Pancreas (tissue), 10 donors: ENCODE results near the gene MFSD6L. TPM values are rescaled to one million over a fixed set of nuclear protein-coding genes. Genes with fewer than 3 reads are reported as not detected.

ENCODE experiments used
- ATAC-seq, 4 donors: fragments of 200-7000 bp; cut with Tn5 transposase; one replicate each; pipeline versions ENCODE4 v1.8.0 to v1.9.1; 2020; ENCODE audit warnings: mild to moderate bottlenecking in 4 of 4, moderate library complexity in 4 of 4
- DNase-seq, 6 donors: peaks; one replicate each; pipeline ENCODE4 v3.0.0-alpha.2; 2020
- FAIRE-seq: peaks from 2 replicates; lab custom pipeline; 2012; peaks lifted over from hg19 to GRCh38; lab: Jason Lieb, UNC
- H3K27ac ChIP-seq, 4 donors: fragments of 200-600 bp; sonication (generic); 1 replicate in 3 of 4; 2 replicates in 1 of 4; pipeline versions ENCODE4 v1.5.0 to v1.8.0; 2020
- H3K27me3 ChIP-seq, 4 donors: fragments of 200-600 bp; one replicate each; pipeline ENCODE4 v1.8.0; 2021
- H3K36me3 ChIP-seq, 3 donors: fragments of 200-600 bp; sonication (generic) in 1 of 3; one replicate each; pipeline versions ENCODE4 v1.5.0 to v1.8.0; 2020 to 2021
- H3K4me1 ChIP-seq, 3 donors: fragments of 200-600 bp; one replicate each; pipeline ENCODE4 v1.8.0; 2021
- H3K4me3 ChIP-seq, 4 donors: fragments of 200-600 bp; sonication (generic) in 2 of 4; one replicate each; pipeline versions ENCODE4 v1.5.0 to v1.8.0; 2020 to 2021
- H3K9me3 ChIP-seq, 4 donors: fragments of 200-600 bp; one replicate each; pipeline ENCODE4 v1.8.0; 2021
- WGBS, 2 donors: extraction: QIAGEN DNeasy Blood & Tissue Kit; methylation state at CpG; one replicate each; pipeline ENCODE4 v1.1.7; 2013; 5-methylcytosine and 5-hydroxymethylcytosine counted together
- intact Hi-C, 3 donors: fragments of 100-400 bp; cut with DNase I; formaldehyde crosslinking; loops; one replicate each; pipeline versions ENCODE4 v1.11.1 to v1.14.2; 2022
- polyA plus RNA-seq, 2 donors: library from polyadenylated mRNA; stranded (reverse); fragments of 200-250 nt; gene quantifications; one replicate each; pipeline ENCODE4 v1.2.3, GENCODE V29; 2013
- total RNA-seq, 6 donors: library from RNA; stranded (reverse); fragmentation: NEBNext Ultra II Directional in 4 of 6; extraction: Animal tissue kit (Norgen Biotek cat#: 25700) in 4 of 6; gene quantifications; one replicate each; pipeline versions ENCODE4 v1.2.1 to v1.2.4, GENCODE V29; 2021 to 2023
- TF ChIP-seq, protein P1 (sequence below), 4 donors: fragments of 200-600 bp; sonication (generic) in 3 of 4; IDR thresholded peaks; one replicate each; pipeline versions ENCODE4 v1.5.0 to v1.8.0; 2021; ENCODE audit warnings: antibody characterized with exemption in 4 of 4
- donor health status: healthy with polysubstance abuse.
- donor health status: DM: no; HTN: no; CAD: no; lungs with moderate emphysema.
- donor health status: DM: no; HTN: no; CAD: no.
- donor health status: control.
- donor health status: control.
- donor health status: Bipolar disorder and iron deficiency.
- donor health status: DM: yes; HTN: yes; CAD: no.
- donor health status: DM: no; HTN: no; CAD: no.
- donor health status: DM: no; HTN: no; CAD: no.
- donor health status: DM: yes; HTN: yes; CAD: no.

Gene MFSD6L
- total and polyA plus RNA-seq, 8 donors, result 3.3 to 7.7 (median 4.7) TPM

DNA sequence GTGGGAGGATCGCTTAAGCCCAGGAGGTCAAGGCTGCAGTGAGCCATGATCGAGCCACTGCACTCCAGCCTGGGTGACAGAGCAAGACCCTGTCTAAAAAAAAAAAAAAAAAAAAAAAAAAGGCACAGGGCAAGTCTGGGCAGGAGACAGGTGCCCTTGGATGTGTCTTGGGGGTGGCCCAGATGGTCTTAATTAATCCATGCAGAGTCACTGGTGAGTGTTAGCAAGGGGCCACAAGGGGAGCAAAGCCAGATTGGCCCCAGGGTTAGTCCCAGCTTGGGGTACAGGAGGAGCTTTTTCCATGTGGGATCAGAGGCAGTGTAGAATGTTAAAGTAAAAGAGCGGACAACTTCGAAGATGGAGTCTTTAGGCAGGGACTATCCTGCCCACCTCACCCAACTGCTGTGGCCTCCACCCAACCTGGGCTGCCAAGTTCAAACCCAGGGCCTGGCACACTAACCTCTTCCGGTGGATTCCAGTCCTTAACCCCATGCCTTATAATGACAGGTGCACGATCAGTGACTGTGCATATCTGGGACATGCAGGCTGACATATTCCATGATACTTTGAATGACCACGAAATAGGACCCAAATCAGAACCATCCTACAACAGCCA, 32.2 kb upstream of the MFSD6L start:
- H3K36me3 ChIP-seq, result no peaks in the 10 kb centered on the region
- H3K4me3 ChIP-seq, result no peak overlapping the region
- DNase-seq (no peak), ATAC-seq (no peak), FAIRE-seq (no peak)
- no peaks in the 10 kb centered on the region for H3K27me3 ChIP-seq
- no peaks in the 10 kb centered on the region for H3K9me3 ChIP-seq
- intact Hi-C loops, result no loop called here
- H3K27ac ChIP-seq, result no peak overlapping the region
- 69 to 78% methylated on average over 7 of the region's 7 CpGs for WGBS, 2 donors
- H3K4me1 ChIP-seq, result no peaks in the 10 kb centered on the region
- TF ChIP-seq, protein P1, sequence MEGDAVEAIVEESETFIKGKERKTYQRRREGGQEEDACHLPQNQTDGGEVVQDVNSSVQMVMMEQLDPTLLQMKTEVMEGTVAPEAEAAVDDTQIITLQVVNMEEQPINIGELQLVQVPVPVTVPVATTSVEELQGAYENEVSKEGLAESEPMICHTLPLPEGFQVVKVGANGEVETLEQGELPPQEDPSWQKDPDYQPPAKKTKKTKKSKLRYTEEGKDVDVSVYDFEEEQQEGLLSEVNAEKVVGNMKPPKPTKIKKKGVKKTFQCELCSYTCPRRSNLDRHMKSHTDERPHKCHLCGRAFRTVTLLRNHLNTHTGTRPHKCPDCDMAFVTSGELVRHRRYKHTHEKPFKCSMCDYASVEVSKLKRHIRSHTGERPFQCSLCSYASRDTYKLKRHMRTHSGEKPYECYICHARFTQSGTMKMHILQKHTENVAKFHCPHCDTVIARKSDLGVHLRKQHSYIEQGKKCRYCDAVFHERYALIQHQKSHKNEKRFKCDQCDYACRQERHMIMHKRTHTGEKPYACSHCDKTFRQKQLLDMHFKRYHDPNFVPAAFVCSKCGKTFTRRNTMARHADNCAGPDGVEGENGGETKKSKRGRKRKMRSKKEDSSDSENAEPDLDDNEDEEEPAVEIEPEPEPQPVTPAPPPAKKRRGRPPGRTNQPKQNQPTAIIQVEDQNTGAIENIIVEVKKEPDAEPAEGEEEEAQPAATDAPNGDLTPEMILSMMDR (IDR thresholded peaks at IDR 0.05), result no peak

GRCh38 chr17:8830141-8830540, 31.0 kb upstream of the MFSD6L start:
- DNase-seq (no peak), FAIRE-seq (no peak), ATAC-seq (no peak)
- TF ChIP-seq, protein P1 (IDR thresholded peaks at IDR 0.05), result no peak
- 69 to 76% methylated on average over 10 of the region's 10 CpGs for WGBS, 2 donors
- Histone ChIP-seq H3K27ac (no peak overlapping the region), H3K4me1 (no peaks in the 10 kb centered on the region), H3K9me3 (no peaks in the 10 kb centered on the region), H3K27me3 (no peaks in the 10 kb centered on the region), H3K4me3 (no peak overlapping the region), H3K36me3 (no peaks in the 10 kb centered on the region)
- intact Hi-C loops, result no loop called here

DNA sequence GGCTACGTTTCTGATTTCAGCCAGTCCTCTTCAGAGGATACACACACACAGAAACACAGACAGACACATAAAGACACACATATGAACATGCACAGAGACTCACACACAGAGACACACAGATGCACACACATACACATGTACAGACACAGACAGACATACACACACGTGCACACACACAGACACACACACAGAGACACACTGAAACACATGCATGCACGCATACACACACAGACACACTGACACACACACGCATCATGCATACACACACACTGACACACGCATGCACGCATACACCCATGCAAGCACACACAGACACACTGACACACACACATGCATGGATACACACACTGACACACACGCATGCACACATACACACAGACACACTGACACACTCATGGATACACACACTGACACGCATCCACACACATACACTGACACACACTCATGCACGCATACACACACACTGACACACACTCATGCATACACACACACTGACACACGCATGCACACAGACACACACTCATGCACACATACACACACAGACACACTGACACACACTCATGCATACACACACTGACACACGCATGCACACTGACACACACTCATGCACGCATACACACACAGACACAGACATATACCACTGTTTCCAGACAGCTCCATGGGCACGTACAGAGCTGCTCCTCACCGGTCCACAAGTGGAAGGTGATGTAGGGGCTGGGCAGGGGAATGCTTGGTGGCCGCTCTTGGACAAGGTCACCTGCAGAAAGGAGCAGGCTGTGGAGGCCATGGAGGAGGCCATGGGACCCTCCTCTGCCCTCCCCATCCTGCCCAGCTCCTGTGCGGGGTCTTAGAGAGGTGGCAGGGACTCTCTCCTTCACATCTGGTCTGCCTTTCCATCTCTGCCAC, 30.1 kb upstream of the MFSD6L start:
- H3K4me1 ChIP-seq, result no peaks in the 10 kb centered on the region
- no peak overlapping the region for H3K27ac ChIP-seq
- H3K4me3 ChIP-seq, result no peak overlapping the region
- no peaks in the 10 kb centered on the region for H3K27me3 ChIP-seq
- H3K36me3 ChIP-seq, result no peaks in the 10 kb centered on the region
- no peaks in the 10 kb centered on the region for H3K9me3 ChIP-seq
- TF ChIP-seq, protein P1 (IDR thresholded peaks at IDR 0.05), result no peak
- DNase-seq, result no peak
- no peak for ATAC-seq
- no peak for FAIRE-seq
- intact Hi-C loops, result no loop called here
- WGBS, 2 donors, result 71 to 80% methylated on average over 16 of the region's 16 CpGs

- H3K9me3 ChIP-seq, result no peaks in the 10 kb centered on the region
- no peak for FAIRE-seq
- no peak for DNase-seq
- WGBS, 2 donors, result 79 to 85% methylated on average over 20 of the region's 20 CpGs
- H3K4me1 ChIP-seq, result no peaks in the 10 kb centered on the region
- TF ChIP-seq, protein P1 (IDR thresholded peaks at IDR 0.05), result no peak
- no peak for ATAC-seq
- H3K27me3 ChIP-seq, result no peaks in the 10 kb centered on the region
- intact Hi-C loops, result no loop called here
- H3K36me3 ChIP-seq, result no peaks in the 10 kb centered on the region
- no peak overlapping the region for H3K27ac ChIP-seq
- H3K4me3 ChIP-seq, result no peak overlapping the region
Measured at GRCh38 chr17:8828517-8828875, 29.3 kb upstream of the MFSD6L start.
